Activated CD4-positive, alpha-beta T cell treated with anti-CD3 and anti-CD28 coated beads for 4 hours (primary cell): ENCODE measurements around the gene ARHGEF33.
A peak's percentile ranks its signal among the peaks of the same experiment; 100 is the strongest.
"Not testable (repeated sequence)": the region's sequence is repeated elsewhere in the genome, so short reads cannot be mapped to it uniquely, and the experiment has no call there.

Source experiments
- DNase-seq, 2 donors: peaks; one replicate each; pipeline ENCODE4 v3.0.0-alpha.2; 2020

The ARHGEF33 gene

DNA sequence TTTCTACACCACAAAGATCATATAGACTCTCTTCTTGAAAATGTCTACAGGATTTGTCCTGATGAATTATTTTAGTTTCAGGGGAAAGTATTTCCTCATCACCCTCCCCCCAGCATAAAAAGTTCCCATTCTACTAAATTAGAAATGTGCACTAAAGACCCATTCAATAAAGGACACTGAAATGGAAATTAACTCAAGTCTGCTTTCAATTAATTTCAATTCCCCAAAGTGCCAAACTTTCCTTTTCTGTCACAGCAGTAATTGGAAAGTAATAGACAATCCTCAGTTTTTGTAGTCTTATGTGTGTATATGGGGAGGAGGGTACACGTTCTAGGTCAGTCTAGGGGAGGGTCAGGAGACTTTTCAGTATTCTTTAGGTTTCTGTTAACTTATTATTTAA lies 21.5 kb downstream of the ARHGEF33 start:
- DNase-seq = no peak

DNA sequence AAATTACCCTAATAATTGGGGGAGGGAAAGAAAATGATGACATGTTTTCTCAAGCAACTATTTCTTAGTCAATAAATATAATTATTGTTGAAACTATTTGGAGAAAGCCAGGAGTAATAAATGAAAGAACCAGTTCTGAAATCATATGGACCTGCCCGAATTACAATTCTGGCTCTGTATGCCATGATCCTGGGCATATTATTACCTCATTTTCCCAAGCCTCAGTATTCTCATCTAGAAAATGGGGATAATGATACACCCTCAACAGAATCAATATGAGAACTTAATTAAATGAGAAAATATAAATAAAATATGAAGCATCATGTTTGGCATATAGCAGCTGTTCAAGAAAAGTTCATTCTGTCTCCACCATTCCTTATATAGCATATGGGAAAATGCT lies 22.9 kb downstream of the ARHGEF33 start:
- no peak for DNase-seq

DNA sequence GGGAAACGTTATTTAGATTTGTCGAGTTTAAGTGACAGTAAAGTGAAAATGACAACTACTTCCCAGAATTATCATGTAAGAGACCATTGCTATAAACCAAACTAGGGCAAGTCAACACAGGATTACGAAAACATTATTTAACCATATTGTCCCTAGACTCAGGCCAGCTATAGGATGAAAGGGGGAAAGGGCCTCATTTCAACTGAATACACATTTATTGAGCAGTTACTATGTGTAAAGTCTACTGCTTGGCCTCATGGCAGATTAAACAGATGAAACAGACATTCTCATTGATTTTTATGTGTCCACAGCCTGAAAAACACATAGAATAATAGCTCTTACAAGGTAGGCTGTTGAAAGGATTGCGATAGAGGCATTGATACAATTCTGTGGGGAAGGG lies 32.7 kb downstream of the ARHGEF33 start:
- DNase-seq = no peak

DNA sequence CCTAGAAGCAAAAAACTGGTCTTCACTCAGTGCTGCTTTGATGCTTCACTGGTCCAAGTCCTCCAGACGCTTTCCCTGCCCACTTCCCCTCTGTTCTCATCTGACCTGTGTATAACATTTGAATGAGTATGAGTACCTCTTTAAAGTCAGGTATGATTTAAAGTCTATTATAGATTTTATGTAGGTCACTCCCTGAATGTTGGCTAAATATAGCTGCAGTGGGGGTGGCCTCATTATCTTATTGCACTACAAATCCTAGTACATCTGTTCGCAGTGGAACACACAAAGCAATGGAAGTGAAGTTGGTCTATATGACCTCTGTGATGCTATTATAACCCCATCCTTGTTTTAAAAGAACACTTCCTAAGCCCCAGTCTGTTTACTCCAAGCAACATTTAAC lies 33.2 kb downstream of the ARHGEF33 start:
- no peak for DNase-seq

DNA sequence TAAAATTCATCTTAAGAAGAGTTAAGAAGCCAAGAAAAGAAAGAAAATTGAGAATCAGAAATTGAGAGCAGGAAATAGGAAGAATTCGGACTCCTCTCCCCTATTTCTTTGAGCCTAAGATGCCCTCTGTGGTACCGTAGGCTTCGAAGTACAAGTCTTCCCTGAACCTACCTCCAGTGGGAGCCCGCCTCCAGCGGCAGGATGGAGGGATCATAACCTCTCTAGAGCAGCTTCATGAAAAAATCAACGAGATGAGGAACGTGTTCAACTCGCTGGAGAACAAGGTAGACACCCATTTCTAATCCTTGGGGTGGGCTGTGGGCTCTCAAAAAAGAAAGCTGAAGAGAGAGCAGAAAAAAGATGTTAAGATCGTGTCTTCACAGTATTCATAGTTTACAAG lies 36.3 kb downstream of the ARHGEF33 start:
- no peak for DNase-seq

DNA sequence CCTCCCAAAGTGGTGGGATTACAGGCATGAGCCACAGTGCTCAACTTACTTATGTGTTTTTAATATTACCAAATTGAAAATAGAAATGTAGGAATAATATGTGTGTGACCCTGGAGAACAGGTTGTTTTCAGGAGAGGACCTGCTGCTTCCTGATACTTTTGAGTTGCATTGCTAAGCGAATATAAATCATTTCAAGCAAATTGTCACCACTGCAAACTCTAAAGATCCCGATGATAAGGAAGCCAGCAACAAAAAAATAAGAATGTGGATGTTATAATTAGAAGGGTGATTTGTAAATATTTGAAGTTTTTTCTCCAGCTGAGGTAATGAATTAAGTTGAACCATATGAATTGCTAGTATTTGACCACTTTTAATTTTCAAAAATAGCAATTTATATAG lies 40.9 kb downstream of the ARHGEF33 start:
- no peak for DNase-seq

DNA sequence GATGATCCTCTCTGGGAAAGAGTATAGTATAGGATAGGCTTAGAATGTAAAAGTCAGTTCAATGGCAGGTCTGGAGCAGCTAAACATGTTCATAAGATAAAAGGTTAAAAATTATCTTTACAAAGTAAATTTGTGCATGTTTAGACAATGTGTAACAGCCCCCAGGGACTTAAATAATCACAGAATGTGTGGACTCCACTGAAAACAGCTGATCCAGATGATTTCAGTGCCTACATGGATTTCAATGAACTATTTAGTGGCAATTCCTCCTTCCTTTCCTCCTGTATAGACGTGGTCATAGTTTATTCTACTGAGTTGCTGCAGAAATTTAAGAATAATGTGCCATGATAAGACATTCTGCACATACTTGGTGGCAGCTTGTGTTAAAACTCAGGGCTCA lies 42.9 kb downstream of the ARHGEF33 start:
- no peak for DNase-seq

DNA sequence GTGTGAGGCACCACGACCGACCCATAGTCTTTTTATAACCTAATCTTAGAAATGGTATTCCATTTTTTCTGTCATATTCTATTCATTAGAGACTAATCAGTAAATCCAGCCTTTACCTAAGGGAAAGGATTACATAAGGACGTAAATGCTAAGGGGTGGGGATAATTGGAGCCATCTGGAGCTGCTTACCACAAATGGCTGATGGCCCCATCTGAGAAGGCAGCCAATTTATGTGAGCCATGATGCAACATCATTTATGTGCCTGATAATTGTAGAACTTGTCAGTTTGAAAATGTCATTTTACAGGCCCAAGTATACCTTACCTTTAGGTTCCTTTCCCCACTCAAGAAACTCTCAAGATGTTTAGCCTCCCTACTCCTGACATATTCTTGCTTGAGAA lies 44.0 kb downstream of the ARHGEF33 start:
- no peak for DNase-seq

DNA sequence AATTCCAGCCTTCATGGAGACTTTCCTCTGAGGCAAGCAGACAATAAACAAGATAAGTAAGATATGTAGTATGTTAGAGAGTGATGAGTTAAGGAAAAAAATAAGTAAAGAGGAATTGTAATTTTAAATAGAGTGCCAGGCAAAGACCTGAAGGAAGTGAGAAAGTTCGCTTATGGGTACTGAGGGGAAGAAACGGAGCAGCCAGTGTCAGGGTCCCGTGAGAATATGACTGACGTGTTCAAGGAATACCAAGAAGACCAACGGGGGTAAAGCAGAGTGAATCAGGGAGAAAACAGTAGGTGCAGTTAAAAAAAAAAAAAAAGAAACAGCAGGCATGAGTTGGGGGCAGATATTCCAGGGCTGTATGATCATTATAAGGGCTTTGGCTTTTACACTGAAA lies 45.1 kb downstream of the ARHGEF33 start:
- no peak for DNase-seq

DNA sequence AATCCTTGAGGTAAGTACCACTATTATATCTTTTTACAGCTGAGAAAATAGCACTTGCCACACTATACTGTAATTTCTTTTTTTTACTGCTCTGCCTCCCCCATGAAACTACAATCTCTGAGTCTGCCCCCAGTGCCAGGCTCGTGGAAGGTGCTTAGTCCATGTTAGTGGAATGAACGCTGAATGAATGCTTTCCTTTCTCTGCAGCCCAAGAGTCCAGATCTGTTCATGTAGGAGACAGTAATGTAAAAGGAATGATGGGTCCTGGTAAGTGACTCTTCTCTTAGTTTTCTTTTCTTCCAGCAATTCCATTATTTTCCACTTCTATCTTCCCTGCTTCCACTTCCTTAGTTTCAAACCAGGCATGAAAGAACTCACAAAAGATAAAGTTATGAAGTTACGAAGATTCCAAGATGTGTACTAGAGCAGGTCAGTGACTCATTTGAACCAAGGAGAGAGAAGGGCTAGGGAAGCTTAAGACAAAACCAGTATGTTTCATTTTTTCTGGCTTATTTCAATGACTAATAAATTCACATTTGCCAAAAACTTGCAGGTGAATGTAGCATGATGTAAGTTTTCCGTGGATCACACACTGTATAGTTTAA lies 46.0 kb downstream of the ARHGEF33 start:
- no peak for DNase-seq

DNA sequence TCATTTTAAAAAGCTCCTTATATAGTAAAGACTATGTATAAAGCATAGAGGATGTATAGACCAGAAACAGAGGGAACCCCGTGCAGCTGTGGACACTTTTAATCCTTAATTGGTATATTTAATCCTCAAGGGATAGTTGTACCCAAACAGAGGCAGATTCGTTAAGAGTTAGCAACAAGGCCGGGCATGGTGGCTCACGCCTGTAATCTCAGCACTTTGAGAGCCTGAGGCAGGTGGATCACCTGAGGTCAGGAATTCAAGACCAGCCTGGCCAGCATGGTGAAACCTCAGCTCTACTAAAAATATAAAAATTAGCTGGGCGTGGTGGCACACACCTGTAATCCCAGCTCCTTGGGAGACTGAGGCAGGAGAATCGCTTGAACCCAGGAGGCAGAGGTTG lies 46.8 kb downstream of the ARHGEF33 start:
- not testable (repeated sequence) for DNase-seq

DNA sequence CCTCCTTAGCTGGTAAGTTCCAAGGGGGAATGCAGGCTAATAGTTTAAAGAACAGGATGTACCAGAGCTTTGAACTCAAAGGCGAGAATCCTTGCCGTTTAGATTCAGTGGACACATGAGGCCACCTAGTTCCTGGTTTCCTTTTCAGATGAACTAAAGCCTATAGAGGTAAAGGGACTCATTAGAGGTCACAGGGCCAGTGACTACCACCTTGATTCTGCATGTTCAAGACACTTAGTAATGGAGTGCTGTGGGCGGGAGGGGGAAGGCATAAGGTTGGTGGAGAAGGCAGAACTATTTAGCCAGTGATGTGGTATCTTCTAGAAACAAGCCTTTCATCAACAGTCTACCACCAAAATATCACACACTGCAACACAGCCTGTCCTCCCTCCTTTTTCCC lies 47.9 kb downstream of the ARHGEF33 start:
- DNase-seq = no peak

DNA sequence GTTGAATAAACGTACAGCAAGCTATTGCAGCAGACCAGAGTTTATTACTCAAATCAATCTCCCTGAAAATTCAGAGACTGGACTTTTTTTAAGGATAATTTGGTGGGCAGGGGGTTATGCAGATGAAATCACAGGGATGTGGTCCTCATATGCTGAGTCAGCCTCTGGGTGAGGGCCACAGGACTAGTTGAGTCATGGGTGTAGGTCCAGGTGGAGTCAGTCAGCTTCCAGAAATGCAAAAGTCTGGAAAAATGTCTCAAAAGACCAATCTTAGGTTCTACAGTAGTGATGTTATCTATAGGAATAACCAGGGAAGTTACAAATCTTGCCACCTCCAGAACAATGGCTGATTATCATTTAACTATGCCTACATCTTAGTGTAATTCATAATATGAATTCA lies 51.1 kb downstream of the ARHGEF33 start:
- no peak for DNase-seq

DNA sequence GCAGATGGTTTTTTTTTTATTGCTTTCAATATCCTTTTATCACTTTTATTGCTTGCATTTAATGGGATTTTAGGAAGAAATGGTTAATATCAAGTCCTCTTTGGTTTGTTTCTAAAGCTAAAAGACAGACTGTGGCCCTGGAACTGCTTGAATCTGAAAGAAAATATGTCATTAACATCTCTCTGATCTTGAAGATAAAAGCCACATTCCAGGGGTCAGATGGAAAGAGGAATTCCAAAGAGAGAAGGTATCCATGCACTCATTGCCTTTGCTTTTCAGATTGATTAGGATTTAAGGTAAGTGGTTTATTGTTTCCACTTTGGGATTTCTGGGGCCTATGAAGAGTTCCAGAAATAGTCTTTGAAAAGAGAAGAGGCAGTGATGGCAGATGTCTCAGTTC lies 54.1 kb downstream of the ARHGEF33 start:
- DNase-seq = no peak

DNA sequence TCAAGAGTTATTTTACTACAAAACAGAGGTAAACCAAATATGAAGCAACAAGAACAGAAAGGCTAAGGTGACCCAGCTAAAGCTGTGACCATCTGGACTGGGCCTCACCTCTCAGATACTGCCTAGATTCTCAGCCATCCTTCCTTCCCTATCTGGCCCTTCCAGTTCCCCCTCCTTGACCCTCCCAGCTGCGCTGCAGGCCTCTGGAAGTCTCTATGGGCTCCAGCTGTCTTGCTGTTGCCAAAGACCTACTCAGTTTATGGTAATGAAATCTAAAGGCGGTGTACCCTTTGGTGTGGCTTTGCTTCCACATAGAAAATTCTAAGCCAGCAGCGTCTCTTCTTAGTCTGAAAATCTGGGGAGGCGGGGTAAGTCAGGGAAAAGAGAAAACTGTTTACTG lies 55.7 kb downstream of the ARHGEF33 start:
- no peak for DNase-seq

DNA sequence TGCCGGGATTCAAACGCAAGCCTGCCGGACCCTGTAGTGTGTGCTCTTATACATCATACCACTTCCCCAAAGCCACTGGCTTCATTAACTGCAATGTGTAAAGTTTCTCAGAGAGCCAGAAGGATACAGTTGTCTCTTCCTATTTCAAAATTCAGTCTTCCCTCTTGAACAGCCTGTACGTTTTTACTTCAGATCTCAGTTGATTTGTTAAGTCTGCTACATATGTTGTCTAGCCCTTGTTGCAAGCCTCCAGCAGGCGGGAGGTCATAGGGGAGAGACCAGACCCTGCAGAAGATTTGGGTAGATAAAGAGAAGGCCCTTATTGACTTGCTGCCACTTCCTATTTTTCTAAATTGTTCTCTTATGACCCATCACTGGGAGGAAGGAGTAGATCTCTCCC lies 56.2 kb downstream of the ARHGEF33 start:
- no peak for DNase-seq

DNA sequence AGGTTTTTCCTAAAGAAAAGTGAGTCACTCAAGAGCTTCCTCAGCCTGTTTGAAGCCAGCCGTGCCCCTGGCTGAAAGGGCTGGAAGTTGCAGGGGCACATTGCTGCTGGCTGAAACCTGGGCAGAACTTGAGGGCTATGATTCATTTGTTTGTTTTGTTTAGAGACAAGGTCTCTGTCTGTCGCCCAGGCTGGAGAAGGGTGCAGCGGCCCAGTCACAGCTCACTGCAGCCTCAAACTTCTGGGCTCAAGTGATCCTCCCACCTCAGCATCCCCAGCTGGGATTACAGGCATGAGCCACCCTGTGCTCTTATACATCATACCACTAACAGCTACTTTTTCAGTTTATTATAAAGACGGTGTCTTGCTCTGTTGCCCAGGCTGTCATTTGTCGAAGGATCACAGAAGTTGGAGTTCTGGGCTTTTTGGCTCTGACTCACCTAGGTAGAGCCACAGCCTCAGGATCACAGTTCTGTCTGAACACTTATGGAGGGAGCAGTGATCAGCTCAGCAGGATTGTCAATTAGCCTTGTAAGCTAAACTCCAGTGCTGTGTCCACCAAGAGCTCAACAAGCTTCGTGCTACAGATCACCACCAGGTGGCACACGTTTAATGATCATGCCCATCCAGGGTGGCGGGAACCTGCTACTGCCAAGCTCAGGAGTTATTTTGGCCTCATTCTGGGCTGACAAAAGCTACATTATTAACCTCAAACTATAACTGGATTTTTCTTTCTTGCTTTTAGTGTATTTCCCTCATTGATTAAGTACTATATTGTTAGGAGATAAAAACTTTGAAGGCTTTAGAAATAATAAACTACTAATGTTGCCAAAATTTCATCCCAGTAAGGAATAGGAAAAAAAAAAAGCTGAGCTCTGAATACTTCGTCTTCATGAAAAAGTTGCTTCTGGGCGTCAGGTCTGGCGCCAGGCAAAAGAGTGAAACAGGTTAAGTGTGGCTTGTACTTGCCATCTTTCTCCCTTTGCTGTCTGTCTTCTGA lies 57.9 kb downstream of the ARHGEF33 start:
- DNase-seq = peak; percentile 55 to 61

DNA sequence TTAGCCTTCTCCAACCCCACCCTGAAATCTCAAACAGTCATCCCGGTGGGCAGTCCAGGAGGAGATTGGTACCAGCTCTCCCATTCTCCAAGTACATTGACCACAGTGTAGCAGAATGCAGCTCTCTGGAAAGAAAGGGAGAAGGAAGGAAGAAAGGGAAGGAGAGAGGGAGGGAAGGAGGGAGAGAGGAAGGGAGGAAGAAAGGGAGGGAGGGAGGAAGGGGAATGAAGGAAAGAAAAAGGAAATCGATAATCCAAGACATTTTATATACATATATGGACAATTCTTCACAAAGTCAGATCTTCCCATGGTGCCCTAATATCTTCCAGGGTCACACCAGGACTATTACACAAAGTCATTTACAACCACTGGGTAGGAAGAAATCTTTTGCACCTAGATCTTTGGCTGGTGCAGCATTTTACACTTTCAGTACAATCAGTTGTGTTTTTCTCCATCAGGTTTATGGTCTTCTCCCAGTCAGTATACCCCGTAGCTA lies 58.8 kb downstream of the ARHGEF33 start:
- DNase-seq = no peak

DNA sequence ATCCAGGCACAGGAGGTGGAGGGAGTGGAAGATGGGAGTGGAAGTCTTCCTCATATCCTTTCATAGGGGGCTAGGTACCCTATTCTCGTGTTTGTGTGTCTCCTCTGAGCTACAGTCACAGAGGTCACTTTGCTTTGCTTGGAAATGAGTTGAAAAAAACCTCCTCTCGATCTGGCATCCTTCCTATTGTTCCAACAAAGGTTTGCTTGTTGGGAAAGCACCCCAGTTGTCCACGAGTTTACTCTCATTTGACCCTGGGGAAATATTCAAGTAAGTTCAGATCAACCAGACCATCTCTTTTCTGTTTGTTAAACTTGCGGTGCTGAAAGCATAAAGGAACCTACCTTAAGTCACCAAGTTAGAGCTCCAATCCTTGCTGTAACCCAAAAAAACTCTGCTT lies 59.3 kb downstream of the ARHGEF33 start:
- no peak for DNase-seq

DNA sequence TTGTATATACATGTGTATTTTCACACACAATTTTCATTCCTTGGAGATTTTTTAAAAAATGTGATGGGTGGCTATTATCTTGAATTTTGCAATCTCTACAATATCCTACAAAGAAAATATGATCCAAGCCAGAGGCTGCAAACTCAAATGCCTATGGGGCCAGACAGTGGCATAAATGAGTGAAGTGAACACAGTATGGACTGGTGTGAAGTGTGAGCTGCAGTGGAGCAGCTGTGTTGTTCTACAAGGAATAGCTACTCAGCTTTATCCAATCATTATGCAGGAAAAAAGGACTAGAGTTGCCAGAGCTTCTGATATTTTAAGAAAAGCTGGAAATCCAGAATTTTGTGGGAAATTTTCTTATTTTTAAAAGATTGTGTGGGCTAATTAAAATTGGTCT lies 62.1 kb downstream of the ARHGEF33 start:
- DNase-seq = no peak

DNA sequence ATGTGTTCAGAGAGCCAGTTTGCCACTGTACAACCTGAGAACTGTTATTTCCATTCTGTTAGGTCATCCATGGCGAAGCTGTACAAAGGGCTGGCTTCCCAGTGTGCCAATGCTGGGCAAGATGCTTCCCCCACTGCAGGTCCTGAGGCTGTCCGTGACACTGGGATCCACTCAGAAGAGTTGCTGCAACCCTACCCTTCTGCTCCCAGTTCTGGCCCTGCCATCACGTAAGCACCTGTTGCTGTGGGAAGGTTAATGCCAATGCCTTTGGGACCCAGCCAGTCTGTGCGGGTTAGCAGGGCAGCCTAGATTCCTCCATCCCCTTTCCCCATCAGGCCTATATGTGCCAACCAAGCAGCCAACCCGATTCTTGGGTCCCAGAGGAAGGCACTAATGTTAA lies 68.3 kb downstream of the ARHGEF33 start:
- DNase-seq = no peak

DNA sequence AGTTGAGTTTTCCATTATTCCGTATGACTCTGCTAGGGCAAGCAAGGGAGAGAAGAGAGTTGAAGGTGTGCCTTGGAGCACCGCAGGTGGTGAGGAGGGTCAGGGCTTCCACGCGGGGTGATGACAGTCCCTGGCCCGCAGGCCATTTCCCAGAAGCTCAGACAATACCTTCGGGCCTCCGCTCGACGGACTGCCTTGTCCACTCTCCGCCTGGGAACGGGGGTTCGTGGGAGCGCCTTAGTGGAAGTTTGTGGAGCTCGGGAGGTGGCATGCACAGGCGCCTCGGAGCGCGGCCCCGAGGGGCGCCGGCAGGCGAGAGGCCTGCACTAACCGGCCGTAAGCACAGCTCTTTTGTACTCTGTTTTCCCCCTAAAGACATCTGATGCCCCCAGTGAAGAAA lies 69.8 kb downstream of the ARHGEF33 start:
- no peak for DNase-seq

DNA sequence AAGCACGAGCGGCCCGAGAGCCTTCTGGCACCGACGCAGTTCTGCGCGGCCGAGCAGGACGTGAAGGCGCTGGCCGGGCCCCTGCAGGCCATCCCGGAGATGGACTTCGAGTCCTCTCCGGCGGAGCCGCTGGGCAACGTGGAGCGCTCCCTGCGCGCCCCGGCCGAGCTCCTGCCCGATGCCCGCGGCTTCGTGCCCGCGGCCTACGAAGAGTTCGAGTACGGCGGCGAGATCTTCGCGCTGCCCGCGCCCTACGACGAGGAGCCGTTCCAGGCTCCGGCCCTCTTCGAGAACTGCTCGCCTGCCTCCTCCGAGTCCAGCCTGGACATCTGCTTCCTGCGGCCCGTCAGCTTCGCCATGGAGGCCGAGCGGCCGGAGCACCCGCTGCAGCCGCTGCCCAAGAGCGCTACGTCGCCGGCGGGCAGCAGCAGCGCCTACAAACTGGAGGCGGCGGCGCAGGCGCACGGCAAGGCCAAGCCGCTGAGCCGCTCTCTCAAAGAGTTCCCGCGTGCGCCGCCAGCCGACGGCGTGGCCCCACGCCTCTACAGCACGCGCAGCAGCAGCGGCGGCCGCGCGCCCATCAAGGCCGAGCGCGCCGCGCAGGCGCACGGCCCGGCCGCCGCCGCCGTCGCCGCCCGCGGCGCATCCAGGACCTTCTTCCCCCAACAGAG lies 70.4 kb downstream of the ARHGEF33 start:
- peak; percentile 52 to 56 for DNase-seq
